Fibroblast of upper back skin (primary cell): ENCODE results near the gene ZNF44.

Experiments used
- DNase-seq: peaks from one replicate; pipeline ENCODE4 v3.0.0-alpha.2; 2013

The ZNF44 gene

GRCh38 chr19:12260861-12261260 is 33.8 kb downstream of the ZNF44 start:
- no peak for DNase-seq

DNA sequence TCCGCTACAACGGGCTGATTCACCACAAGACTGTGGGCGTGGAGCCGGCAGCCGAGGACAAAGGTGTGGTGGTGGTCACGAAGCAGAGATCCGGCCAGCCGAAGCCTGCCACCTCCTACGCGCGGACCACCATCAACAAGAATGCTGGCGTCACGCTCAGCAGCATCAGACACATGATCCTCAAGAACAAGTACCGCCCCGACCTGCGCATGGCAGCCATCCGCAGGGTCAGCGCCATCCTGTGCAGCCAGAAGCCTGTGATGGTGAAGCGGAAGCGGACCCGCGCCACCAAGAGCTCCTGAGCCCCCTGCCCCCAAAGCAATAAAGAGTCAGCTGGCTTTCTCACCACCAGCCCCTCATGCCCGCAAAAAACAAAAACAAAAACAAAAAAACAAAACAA is 34.4 kb downstream of the ZNF44 start:
- no peak for DNase-seq

DNA sequence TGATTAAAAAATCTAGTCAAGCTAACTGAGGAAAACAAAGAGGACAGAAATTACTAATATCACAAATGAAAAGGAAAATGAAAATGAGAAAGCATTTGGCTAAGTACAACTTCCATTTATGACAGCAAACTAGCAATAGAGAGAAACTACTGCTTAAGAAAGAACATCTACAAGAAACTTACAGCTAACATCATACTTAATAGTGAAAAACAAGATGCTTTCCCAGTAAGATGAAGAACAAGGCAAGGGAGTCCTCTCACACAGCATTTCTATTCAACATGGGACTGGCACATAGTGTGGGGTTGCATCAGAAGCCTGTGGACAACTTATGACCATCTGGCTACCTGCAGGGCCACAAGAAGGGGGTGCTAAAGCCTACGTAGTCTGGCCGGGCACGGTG is 39.3 kb downstream of the ZNF44 start:
- no peak for DNase-seq

DNA sequence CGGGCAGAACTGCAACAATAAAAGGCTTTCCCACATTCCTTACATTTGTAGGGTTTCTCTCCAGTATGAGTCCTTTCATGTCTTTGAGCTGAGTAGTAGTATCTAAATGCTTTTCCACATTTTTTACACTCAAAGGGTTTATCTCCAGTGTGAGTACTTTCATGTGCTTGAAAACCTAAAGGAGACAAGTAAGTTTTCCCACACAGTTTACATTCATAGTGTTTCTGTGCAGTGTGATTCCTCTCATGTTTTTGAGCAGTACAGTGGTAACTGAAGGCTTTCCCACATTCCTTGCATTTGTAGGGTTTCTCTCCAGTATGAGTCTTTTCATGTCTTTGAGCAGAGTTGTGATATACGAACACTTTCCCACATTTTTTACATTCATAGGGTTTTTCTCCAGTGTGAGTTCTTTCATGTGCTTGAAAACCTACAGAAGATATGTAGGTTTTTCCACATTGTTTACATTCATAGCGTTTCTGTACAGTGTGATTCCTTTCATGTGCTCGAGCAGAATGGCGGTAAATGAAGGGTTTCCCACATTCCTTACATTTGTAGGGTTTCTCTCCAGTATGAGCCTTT is 47.0 kb downstream of the ZNF44 start:
- DNase-seq, result no peak

GRCh38 chr19:12244370-12244769 is 50.3 kb downstream of the ZNF44 start:
- DNase-seq, result no peak

- no peak for DNase-seq
Measured at GRCh38 chr19:12237143-12237839, 57.4 kb downstream of the ZNF44 start.

GRCh38 chr19:12232961-12233360 is 61.7 kb downstream of the ZNF44 start:
- DNase-seq, result no peak

DNA sequence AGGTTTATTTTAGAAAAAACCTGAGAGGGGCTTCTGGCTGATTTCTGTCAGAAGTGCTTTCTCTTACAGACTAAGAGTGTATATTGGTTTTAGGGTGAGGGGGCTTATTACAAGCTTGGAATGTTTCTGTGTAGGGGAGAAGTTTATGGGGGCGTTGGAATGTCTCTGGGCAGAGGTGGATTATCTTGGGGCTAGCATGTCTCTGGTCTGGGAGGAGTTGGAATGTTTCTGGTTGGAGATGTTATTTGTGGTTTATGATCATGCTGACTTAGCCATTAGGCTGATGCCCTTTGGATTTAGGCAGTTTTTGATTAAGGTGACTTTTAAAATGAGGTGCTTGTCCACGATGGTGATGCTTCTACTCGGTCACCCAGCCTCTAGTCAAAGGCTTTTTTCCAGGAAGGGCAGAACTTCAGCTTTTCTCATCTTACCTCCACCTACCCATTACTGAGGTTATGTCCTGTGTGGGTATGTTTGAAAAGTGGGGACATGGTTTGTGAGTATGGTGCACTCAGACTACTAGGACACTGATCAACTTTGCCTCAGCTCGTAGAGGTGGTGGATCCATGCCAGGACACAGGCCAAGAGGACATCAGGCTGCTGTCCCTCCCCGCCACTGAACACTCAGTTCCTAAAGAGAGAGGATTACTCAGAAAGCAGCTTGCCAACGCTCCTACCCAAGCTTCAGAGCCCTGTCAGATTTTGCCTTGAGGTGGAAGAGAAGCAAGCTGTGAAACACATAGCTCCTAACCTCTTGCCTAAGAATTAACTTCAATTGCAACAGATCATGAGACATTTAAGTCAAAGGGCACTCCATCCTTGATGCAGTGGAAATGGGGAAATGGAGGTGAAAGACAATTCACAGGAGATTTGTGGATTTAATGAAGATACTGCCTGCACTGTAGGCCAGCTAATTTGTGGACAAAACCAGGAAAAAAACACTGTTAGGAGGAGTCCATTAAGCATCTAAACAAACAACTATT is 63.6 kb downstream of the ZNF44 start:
- DNase-seq, result no peak

- DNase-seq, result no peak
Measured at GRCh38 chr19:12229990-12230389, 64.7 kb downstream of the ZNF44 start.

DNA sequence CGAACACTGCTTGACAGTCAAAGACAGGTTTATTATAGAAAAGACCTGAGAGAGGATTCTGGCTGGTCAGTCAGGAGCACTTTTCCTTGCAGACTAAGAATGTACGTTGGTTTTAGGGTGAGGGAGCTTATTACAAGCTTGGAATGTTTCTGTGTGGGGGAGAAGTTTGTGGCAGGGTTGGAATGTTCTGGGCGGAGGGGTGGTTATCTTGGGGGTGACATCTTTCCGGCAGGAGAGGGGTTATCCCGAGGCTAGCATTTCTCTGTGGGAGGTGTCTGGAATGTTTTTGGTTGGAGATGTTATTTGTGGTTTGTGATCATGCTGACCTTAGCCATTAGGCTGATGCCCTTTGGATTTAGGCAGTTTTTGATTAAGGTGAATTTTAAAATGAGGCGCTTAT is 70.0 kb downstream of the ZNF44 start:
- no peak for DNase-seq

- no peak for DNase-seq
Measured at GRCh38 chr19:12222980-12223630, 71.6 kb downstream of the ZNF44 start.
